MM.1S (cell line): ENCODE results near the gene SSNA1.

Experiments used
- DNase-seq: peaks from one replicate; pipeline ENCODE4 v3.0.0-alpha.2; 2015
- H2AFZ ChIP-seq: fragments of 300-600 bp; sonication (generic); 2 replicates; pipeline ENCODE4 v1.6.0; 2016; ENCODE audit warnings: antibody characterized with exemption, low read length
- H3F3A ChIP-seq: fragments of 300-600 bp; sonication (generic); 2 replicates; pipeline ENCODE4 v1.6.1; 2016; ENCODE audit warnings: mild to moderate bottlenecking, antibody characterized with exemption, low read length, moderate library complexity, mixed read lengths; ENCODE audit not compliant: insufficient read depth
- H3K27ac ChIP-seq: fragments of 300-600 bp; sonication (generic); 2 replicates; pipeline ENCODE4 v1.5.1; 2016; ENCODE audit warnings: mild to moderate bottlenecking, low read length
- H3K27me3 ChIP-seq: fragments of 300-600 bp; sonication (generic); replicated peaks from 2 replicates; pipeline ENCODE4 v1.6.0; 2016; ENCODE audit warnings: low read length; ENCODE audit not compliant: insufficient read depth
- H3K36me3 ChIP-seq: fragments of 300-600 bp; sonication (generic); replicated peaks from 2 replicates; pipeline ENCODE4 v1.6.1; 2016; ENCODE audit warnings: mild to moderate bottlenecking, low read length, mixed read lengths; ENCODE audit not compliant: insufficient read depth
- H3K4me1 ChIP-seq: fragments of 300-600 bp; sonication (generic); 2 replicates; pipeline ENCODE4 v1.6.1; 2016; ENCODE audit warnings: low read length, mixed read lengths
- H3K4me2 ChIP-seq: fragments of 300-600 bp; sonication (generic); 2 replicates; pipeline ENCODE4 v1.6.0; 2016; ENCODE audit warnings: low read depth, low read length
- H3K4me3 ChIP-seq: fragments of 300-600 bp; sonication (generic); 2 replicates; pipeline ENCODE4 v1.5.1; 2016; ENCODE audit warnings: low read length, mixed read lengths
- H3K79me2 ChIP-seq: fragments of 300-600 bp; sonication (generic); 2 replicates; pipeline ENCODE4 v1.6.1; 2016; ENCODE audit warnings: mixed run types, low read length, mixed read lengths
- H3K9ac ChIP-seq: fragments of 300-600 bp; sonication (generic); 2 replicates; pipeline ENCODE4 v1.6.1; 2016; ENCODE audit warnings: low read length, mixed read lengths
- H3K9me2 ChIP-seq: fragments of 300-600 bp; sonication (generic); replicated peaks from 2 replicates; pipeline ENCODE4 v1.6.1; 2016; ENCODE audit warnings: mild to moderate bottlenecking, low read length, mixed read lengths; ENCODE audit not compliant: insufficient read depth
- H3K9me3 ChIP-seq: fragments of 300-600 bp; sonication (generic); replicated peaks from 2 replicates; pipeline ENCODE4 v1.6.1; 2016; ENCODE audit warnings: mild to moderate bottlenecking, low read length, mixed read lengths; ENCODE audit not compliant: insufficient read depth
- H4K20me1 ChIP-seq: fragments of 300-600 bp; sonication (generic); 2 replicates; pipeline ENCODE4 v1.6.1; 2016; ENCODE audit warnings: mild to moderate bottlenecking, low read length, moderate library complexity, mixed read lengths; ENCODE audit not compliant: insufficient read depth
- EZH2 ChIP-seq: fragments of 300-600 bp; sonication (generic); optimal IDR thresholded peaks from 2 replicates; pipeline ENCODE3; 2017; ENCODE audit warnings: low read depth, mild to moderate bottlenecking, antibody characterized with exemption, low read length, mixed read lengths
- EZH2phosphoT487 ChIP-seq: fragments of 300-600 bp; sonication (generic); IDR thresholded peaks from 2 replicates; pipeline ENCODE4 v1.6.1; 2018; ENCODE audit warnings: antibody characterized with exemption, low read length
- TF ChIP-seq, protein P1 (sequence below): fragments of 300-600 bp; sonication (generic); IDR thresholded peaks from 2 replicates; pipeline ENCODE4 v1.5.1; 2016; ENCODE audit warnings: antibody characterized with exemption, low read length, mixed read lengths

The SSNA1 gene

DNA sequence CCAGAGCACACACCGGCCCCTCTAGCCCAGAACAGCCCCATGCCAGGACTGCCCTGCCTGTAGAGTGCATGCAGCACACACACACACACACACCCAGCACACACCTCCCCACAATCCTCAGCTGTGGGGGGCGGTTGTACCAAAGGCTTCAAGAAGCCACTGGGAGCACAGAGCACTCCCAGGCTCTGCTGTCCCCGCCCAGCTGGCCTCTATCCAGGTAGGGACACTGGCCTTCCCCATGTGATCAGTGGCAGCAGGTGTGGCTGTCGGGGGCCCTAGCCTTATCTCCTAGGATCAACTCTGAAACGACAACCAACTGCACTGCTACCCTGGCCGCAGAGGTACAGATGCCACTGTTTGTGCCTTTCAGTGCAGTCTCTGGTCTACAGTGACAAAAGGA lies 2.1 kb upstream of the SSNA1 start:
- Histone ChIP-seq H4K20me1 (no peaks in the 10 kb centered on the region), H3K27me3 (no peaks in the 10 kb centered on the region), H2AFZ (no peak overlapping the region), H3K4me3 (no peak overlapping the region), H3K36me3 (no peaks in the 10 kb centered on the region), H3K4me1 (peaks cover 17% of the 10 kb centered on the region), H3K4me2 (no peak overlapping the region), H3F3A (peaks cover 19% of the 10 kb centered on the region), H3K9ac (no peak overlapping the region), H3K9me3 (no peaks in the 10 kb centered on the region), H3K27ac (no peak overlapping the region), H3K9me2 (no peaks in the 10 kb centered on the region), H3K79me2 (peaks cover 59% of the 10 kb centered on the region)
- no peak for TF ChIP-seq EZH2
- TF ChIP-seq EZH2phosphoT487: no peak
- TF ChIP-seq, protein P1, sequence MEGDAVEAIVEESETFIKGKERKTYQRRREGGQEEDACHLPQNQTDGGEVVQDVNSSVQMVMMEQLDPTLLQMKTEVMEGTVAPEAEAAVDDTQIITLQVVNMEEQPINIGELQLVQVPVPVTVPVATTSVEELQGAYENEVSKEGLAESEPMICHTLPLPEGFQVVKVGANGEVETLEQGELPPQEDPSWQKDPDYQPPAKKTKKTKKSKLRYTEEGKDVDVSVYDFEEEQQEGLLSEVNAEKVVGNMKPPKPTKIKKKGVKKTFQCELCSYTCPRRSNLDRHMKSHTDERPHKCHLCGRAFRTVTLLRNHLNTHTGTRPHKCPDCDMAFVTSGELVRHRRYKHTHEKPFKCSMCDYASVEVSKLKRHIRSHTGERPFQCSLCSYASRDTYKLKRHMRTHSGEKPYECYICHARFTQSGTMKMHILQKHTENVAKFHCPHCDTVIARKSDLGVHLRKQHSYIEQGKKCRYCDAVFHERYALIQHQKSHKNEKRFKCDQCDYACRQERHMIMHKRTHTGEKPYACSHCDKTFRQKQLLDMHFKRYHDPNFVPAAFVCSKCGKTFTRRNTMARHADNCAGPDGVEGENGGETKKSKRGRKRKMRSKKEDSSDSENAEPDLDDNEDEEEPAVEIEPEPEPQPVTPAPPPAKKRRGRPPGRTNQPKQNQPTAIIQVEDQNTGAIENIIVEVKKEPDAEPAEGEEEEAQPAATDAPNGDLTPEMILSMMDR: no peak
- no peak for DNase-seq

DNA sequence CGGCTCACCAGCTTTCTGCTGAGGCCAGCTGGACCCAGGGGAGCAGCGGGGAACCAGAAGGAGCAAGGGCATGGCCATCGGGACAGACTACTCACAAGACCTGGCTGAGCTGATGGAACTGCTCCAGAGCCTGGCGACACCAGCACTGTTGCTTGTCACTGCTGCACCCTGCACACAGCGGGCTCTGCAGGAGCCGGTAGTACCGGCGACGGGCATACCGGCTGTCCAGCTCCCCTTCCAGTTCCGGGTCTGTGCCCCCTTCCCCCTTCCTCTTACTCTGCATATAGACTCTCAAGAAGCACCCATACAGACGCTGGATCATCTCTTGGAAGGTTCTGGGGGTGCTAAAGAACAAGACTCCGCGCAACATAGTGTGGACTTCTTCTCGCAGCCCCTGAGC lies 1.1 kb upstream of the SSNA1 start:
- H3K9me2 ChIP-seq: no peaks in the 10 kb centered on the region
- no peak overlapping the region for H3K27ac ChIP-seq
- no peak overlapping the region for H2AFZ ChIP-seq
- H3K79me2 ChIP-seq: peaks cover 59% of the 10 kb centered on the region
- H3K27me3 ChIP-seq: no peaks in the 10 kb centered on the region
- H3K36me3 ChIP-seq: no peaks in the 10 kb centered on the region
- no peaks in the 10 kb centered on the region for H3K9me3 ChIP-seq
- peak overlapping the region; percentile 98 for H3K4me3 ChIP-seq
- H3K9ac ChIP-seq: peak overlapping the region; percentile 93
- H4K20me1 ChIP-seq: no peaks in the 10 kb centered on the region
- H3F3A ChIP-seq: peaks cover 19% of the 10 kb centered on the region
- TF ChIP-seq, protein P1: no peak
- TF ChIP-seq EZH2: no peak
- no peak for TF ChIP-seq EZH2phosphoT487
- H3K4me1 ChIP-seq: peaks cover 17% of the 10 kb centered on the region
- DNase-seq: no peak
- peak overlapping the region; percentile 91 for H3K4me2 ChIP-seq

DNA sequence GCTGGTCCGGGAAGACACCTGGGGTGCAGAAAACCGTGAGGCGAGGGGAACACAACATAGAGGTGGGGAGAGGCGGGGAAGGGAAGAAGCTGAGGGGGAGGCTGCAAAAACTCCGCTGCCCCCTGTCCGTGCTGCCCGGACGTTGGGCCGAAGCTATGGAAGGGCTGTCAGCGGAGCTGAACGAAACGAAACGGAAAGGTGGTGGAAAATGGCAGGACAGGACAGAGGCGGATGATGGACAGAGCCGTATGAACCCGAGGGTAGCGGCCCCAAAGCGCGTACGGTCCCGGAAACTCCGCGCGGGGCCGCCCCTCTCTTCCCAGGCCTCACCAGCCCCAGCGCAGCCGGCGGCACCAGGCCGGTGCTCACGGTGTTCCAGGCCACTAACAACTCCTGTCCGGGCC lies 388 bp upstream of the SSNA1 start:
- Histone ChIP-seq H3K9me2 (no peaks in the 10 kb centered on the region), H3F3A (peaks cover 19% of the 10 kb centered on the region), H3K79me2 (peaks cover 59% of the 10 kb centered on the region), H3K4me2 (peak overlapping the region; percentile 91), H3K4me3 (peak overlapping the region; percentile 98), H3K27ac (peak overlapping the region; percentile 94; the same call in 1 of the 2 replicates), H3K36me3 (no peaks in the 10 kb centered on the region), H3K4me1 (peaks cover 17% of the 10 kb centered on the region), H3K9ac (peak overlapping the region; percentile 93), H4K20me1 (no peaks in the 10 kb centered on the region), H2AFZ (peak overlapping the region; percentile 93), H3K27me3 (no peaks in the 10 kb centered on the region), H3K9me3 (no peaks in the 10 kb centered on the region)
- no peak for DNase-seq
- TF ChIP-seq, protein P1: no peak
- TF ChIP-seq EZH2 (no peak), EZH2phosphoT487 (no peak)
